Ectodermal cell (in vitro differentiated cells): ENCODE results near the gene FABP2.

Experiments used
- H3K27ac ChIP-seq: 2 replicates; pipeline ENCODE4 v1.7.0; 2013; ENCODE audit warnings: mild to moderate bottlenecking, low read depth, low read length; ENCODE audit not compliant: insufficient read depth, poor library complexity, severe bottlenecking
- H3K27me3 ChIP-seq: 2 replicates; pipeline ENCODE4 v1.7.0; 2013; ENCODE audit warnings: mild to moderate bottlenecking, low read length; ENCODE audit not compliant: insufficient read depth, control insufficient read depth, poor library complexity, severe bottlenecking
- H3K36me3 ChIP-seq: one replicate; pipeline ENCODE4 v1.7.0; 2013; ENCODE audit warnings: low read length; ENCODE audit not compliant: control insufficient read depth, insufficient read depth
- H3K4me1 ChIP-seq: one replicate; pipeline ENCODE4 v1.7.0; 2013; ENCODE audit warnings: low read length; ENCODE audit not compliant: control insufficient read depth, insufficient read depth
- H3K4me3 ChIP-seq: 2 replicates; pipeline ENCODE4 v1.7.0; 2013; ENCODE audit warnings: low read depth, low read length, control low read depth; ENCODE audit not compliant: insufficient read depth
- H3K9me3 ChIP-seq: 2 replicates; pipeline ENCODE4 v1.7.0; 2013; ENCODE audit warnings: mild to moderate bottlenecking, low read length, moderate library complexity; ENCODE audit not compliant: control insufficient read depth
- WGBS, 2 experiments: methylation state at CpG; one replicate each; pipeline ENCODE4 v1.1.7; 2013; ENCODE audit warnings: missing lambda C conversion rate in 2 of 2; 5-methylcytosine and 5-hydroxymethylcytosine counted together

The FABP2 gene

DNA sequence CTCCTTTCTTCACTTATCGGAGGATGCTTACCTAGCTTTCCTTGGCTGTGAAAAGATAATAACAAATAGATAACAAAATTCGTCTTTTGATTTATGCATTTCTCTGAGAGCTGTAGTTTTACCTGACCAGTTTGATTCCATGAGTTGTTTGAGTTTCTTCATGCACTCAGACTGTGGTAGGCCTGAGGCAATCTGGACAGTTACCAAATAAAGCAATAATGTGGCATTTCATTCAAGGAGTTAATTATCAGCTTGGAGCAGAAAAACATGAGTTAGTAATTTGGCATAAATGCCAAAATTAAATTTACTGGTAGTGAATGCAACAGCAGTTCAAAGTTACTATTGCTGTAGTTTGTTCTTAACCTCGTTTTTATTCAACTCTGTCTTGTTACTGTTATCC, 53.5 kb downstream of the FABP2 start:
- H3K9me3 ChIP-seq: no peaks in the 10 kb centered on the region
- H3K4me3 ChIP-seq: no peak overlapping the region
- H3K4me1 ChIP-seq: no peaks in the 10 kb centered on the region
- no peak overlapping the region for H3K27ac ChIP-seq
- no peaks in the 10 kb centered on the region for H3K27me3 ChIP-seq
- WGBS, 2 experiments: 90 to 94% methylated on average over 1 to 3 of the region's 3 CpGs
- H3K36me3 ChIP-seq: no peaks in the 10 kb centered on the region
